Measurements from ENCODE around the gene GPR87. TPM values are rescaled to one million over a fixed set of nuclear protein-coding genes. Genes with fewer than 3 reads are reported as not detected.

Gene GPR87
- total RNA-seq, 1 donor from 2014 or later = not detected

DNA sequence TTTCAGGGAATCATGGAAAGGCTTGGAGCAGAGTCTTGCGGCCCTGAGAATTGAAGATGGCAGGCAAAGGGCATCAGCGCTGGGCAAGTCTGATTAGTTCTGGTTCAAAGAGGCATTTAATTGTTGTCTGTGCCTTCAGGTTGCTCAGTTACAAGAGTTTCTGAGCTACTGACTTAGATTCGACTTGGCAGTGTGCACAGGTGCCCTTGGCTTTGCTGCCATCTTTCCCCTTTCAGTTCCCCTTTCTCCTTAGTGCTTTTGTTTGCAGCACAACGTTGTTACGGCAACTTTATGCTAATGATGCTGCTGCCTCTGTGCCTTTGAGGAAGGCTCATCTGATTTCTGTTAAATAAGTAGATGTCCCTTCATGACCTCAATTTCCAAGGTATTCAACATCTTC lies 50.8 kb downstream of the GPR87 start:
- TF ChIP-seq CTCF (IDR thresholded peaks at IDR 0.05) = no peak
- Mint-ChIP-seq H3K36me3 (ENCODE audit: unreplicated experiment) (no peaks in the 10 kb centered on the region), H3K4me3 (ENCODE audit: unreplicated experiment) (no peak overlapping the region), H3K9me3 (ENCODE audit: unreplicated experiment) (no peaks in the 10 kb centered on the region), H3K4me1 (ENCODE audit: unreplicated experiment) (no peaks in the 10 kb centered on the region), H3K27ac (ENCODE audit: unreplicated experiment) (no peak overlapping the region), H3K27me3 (ENCODE audit: unreplicated experiment) (no peaks in the 10 kb centered on the region)
- DNase-seq (ENCODE audit: extremely low spot score, unreplicated experiment) = no peak

DNA sequence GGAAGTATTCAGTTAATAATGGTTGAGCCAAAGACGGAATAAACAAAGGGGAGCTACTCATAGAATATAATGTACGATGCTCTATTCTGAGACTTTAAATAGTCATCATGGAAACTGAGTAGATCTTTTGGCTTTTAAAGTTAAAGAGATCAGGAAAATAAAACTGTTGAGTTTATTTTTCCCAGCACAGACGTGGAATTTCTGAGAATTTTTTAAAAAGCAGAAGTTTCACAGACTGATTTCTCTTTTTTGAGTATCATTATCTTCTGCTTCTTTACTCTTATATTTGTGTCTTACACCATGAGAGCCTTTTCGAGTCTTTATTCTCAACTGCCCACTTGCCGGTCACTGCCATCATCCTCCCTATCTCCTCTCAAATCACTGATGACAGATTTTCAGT lies 51.5 kb downstream of the GPR87 start:
- H3K4me1 Mint-ChIP-seq (ENCODE audit: unreplicated experiment) = no peaks in the 10 kb centered on the region
- no peak overlapping the region for H3K4me3 Mint-ChIP-seq (ENCODE audit: unreplicated experiment)
- H3K36me3 Mint-ChIP-seq (ENCODE audit: unreplicated experiment) = no peaks in the 10 kb centered on the region
- H3K27ac Mint-ChIP-seq (ENCODE audit: unreplicated experiment) = no peak overlapping the region
- no peaks in the 10 kb centered on the region for H3K9me3 Mint-ChIP-seq (ENCODE audit: unreplicated experiment)
- no peaks in the 10 kb centered on the region for H3K27me3 Mint-ChIP-seq (ENCODE audit: unreplicated experiment)
- no peak for DNase-seq (ENCODE audit: extremely low spot score, unreplicated experiment)
- no peak for TF ChIP-seq CTCF (IDR thresholded peaks at IDR 0.05)

- no peak overlapping the region for H3K27ac Mint-ChIP-seq (ENCODE audit: unreplicated experiment)
- peaks cover 2% of the 10 kb centered on the region for H3K27me3 Mint-ChIP-seq (ENCODE audit: unreplicated experiment)
- no peaks in the 10 kb centered on the region for H3K9me3 Mint-ChIP-seq (ENCODE audit: unreplicated experiment)
- no peak for TF ChIP-seq CTCF (IDR thresholded peaks at IDR 0.05)
- H3K4me1 Mint-ChIP-seq (ENCODE audit: unreplicated experiment) = no peaks in the 10 kb centered on the region
- no peak for DNase-seq (ENCODE audit: extremely low spot score, unreplicated experiment)
- H3K4me3 Mint-ChIP-seq (ENCODE audit: unreplicated experiment) = no peak overlapping the region
- H3K36me3 Mint-ChIP-seq (ENCODE audit: unreplicated experiment) = no peaks in the 10 kb centered on the region
These were observed 52.0 kb downstream of the GPR87 start for GRCh38 chr3:151264605-151265004.

DNA sequence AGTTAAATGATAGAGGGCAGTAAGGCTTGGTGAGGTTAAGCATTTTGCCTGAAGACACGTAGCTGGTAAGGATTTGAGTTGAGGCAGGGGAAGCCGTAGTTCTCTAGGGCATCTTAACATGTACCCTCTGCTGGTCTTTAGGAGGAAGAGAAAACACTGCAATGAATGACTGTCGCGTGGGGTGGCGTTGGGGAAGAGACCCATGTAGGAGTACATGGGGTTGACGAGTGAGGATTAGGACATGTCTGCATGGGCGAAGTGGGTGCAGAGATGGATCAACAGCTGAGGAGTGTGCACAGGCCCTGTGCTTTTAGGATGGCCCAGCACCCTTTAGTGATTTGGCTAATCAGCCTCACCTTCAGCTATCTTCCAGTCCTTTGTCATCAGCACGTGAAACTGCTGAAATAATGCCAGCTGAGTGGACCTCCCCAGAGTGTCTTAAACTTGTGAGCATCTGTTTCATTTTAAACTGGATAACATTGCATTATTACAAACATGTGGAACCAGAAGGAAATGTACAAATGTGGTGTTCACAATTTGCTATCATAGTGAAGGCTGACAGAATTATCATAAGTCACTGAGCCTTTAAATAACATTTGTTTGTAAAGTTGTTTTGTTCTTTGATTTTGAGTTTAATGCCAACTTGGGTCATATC lies 53.6 kb downstream of the GPR87 start:
- DNase-seq (ENCODE audit: extremely low spot score, unreplicated experiment) = no peak
- no peak overlapping the region for H3K4me3 Mint-ChIP-seq (ENCODE audit: unreplicated experiment)
- no peaks in the 10 kb centered on the region for H3K4me1 Mint-ChIP-seq (ENCODE audit: unreplicated experiment)
- H3K36me3 Mint-ChIP-seq (ENCODE audit: unreplicated experiment) = no peaks in the 10 kb centered on the region
- no peak for TF ChIP-seq CTCF (IDR thresholded peaks at IDR 0.05)
- H3K9me3 Mint-ChIP-seq (ENCODE audit: unreplicated experiment) = no peaks in the 10 kb centered on the region
- no peak overlapping the region for H3K27ac Mint-ChIP-seq (ENCODE audit: unreplicated experiment)
- peaks cover 3% of the 10 kb centered on the region for H3K27me3 Mint-ChIP-seq (ENCODE audit: unreplicated experiment)

- Mint-ChIP-seq H3K36me3 (ENCODE audit: unreplicated experiment) (no peaks in the 10 kb centered on the region), H3K4me3 (ENCODE audit: unreplicated experiment) (no peak overlapping the region), H3K27ac (ENCODE audit: unreplicated experiment) (no peak overlapping the region), H3K4me1 (ENCODE audit: unreplicated experiment) (peaks cover 4% of the 10 kb centered on the region), H3K27me3 (ENCODE audit: unreplicated experiment) (peaks cover 3% of the 10 kb centered on the region), H3K9me3 (ENCODE audit: unreplicated experiment) (no peaks in the 10 kb centered on the region)
- DNase-seq (ENCODE audit: extremely low spot score, unreplicated experiment) = no peak
- TF ChIP-seq CTCF (IDR thresholded peaks at IDR 0.05) = no peak
These were observed 57.0 kb downstream of the GPR87 start for GRCh38 chr3:151259664-151260063.
